Measurements from ENCODE around the gene NLRC3.

The NLRC3 gene

GRCh38 chr16:3597676-3598075 is 20.5 kb upstream of the NLRC3 start:
- peak; percentile 1 for DNase-seq

GRCh38 chr16:3597226-3597625 is 20.0 kb upstream of the NLRC3 start:
- DNase-seq, result peak; percentile 1

- DNase-seq, result peak; percentile 11
Observed at GRCh38 chr16:3596101-3596861, 19.1 kb upstream of the NLRC3 start.

GRCh38 chr16:3595521-3596021 is 18.4 kb upstream of the NLRC3 start:
- DNase-seq, result peak; percentile 4

GRCh38 chr16:3595110-3595486 is 17.9 kb upstream of the NLRC3 start:
- DNase-seq, result no peak

- peak; percentile 13 for DNase-seq
Observed at GRCh38 chr16:3594316-3595109, 17.3 kb upstream of the NLRC3 start.

- no peak for DNase-seq
Observed at GRCh38 chr16:3592559-3592958, 15.4 kb upstream of the NLRC3 start.

- DNase-seq, result no peak
Observed at GRCh38 chr16:3591991-3592390, 14.8 kb upstream of the NLRC3 start.

- no peak for DNase-seq
Observed at GRCh38 chr16:3591436-3591803, 14.2 kb upstream of the NLRC3 start.

- no peak for DNase-seq
Observed at GRCh38 chr16:3590736-3591435, 13.7 kb upstream of the NLRC3 start.

- no peak for DNase-seq
Observed at GRCh38 chr16:3589991-3590701, 12.9 kb upstream of the NLRC3 start.

GRCh38 chr16:3589441-3589921 is 12.3 kb upstream of the NLRC3 start:
- no peak for DNase-seq

GRCh38 chr16:3589001-3589400 is 11.8 kb upstream of the NLRC3 start:
- DNase-seq, result no peak

- no peak for DNase-seq
Observed at GRCh38 chr16:3587547-3588110, 10.4 kb upstream of the NLRC3 start.

GRCh38 chr16:3584412-3584811 is 7.2 kb upstream of the NLRC3 start:
- DNase-seq, result no peak

- no peak for DNase-seq
Observed at GRCh38 chr16:3583303-3584038, 6.3 kb upstream of the NLRC3 start.

GRCh38 chr16:3582276-3583165 is 5.3 kb upstream of the NLRC3 start:
- no peak for DNase-seq

- DNase-seq, result no peak
Observed at GRCh38 chr16:3581392-3581791, 4.2 kb upstream of the NLRC3 start.

- DNase-seq, result no peak
Observed at GRCh38 chr16:3580686-3581085, 3.5 kb upstream of the NLRC3 start.

- DNase-seq, result no peak
Observed at GRCh38 chr16:3580251-3580651, 3.0 kb upstream of the NLRC3 start.

- DNase-seq, result no peak
Observed at GRCh38 chr16:3579776-3580175, 2.6 kb upstream of the NLRC3 start.

Data from 8988T (cell line).